ENCODE data around the gene KDM3A. TPM values are rescaled to one million over a fixed set of nuclear protein-coding genes. Genes with fewer than 3 reads are reported as not detected.

The KDM3A gene
- total RNA-seq, 3 donors from 2014 or later, result 32.9 to 45.9 (median 36.5) TPM

DNA sequence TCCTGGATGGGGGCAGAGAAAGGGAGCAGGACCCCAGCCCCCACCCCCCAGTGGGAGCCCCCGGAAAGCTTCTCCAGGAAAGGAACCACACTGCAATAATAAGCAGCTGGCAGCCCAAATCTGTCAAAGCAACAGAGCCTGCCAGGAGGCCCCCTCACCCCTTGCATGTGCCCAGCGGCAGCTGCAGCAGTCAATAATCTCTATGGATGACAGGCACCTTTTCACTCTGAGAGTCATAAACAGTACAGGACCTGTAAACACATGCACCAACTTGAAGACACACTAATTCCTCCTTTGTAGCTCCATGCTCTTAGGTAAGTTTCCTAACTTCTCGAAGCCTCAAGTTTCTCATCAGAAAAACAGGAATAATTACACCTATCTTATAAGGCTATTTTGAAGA, 26.2 kb upstream of the KDM3A start:
- Mint-ChIP-seq H3K4me1 (ENCODE audit: low read depth) (peaks cover 3% of the 10 kb centered on the region), H3K4me3 (no peak overlapping the region), H3K27me3 (ENCODE audit: low read depth) (peaks cover 29% of the 10 kb centered on the region), H3K9me3 (no peaks in the 10 kb centered on the region), H3K36me3 (ENCODE audit: insufficient read depth) (peaks cover 2% of the 10 kb centered on the region)
- ATAC-seq (no peak), DNase-seq (no peak)

DNA sequence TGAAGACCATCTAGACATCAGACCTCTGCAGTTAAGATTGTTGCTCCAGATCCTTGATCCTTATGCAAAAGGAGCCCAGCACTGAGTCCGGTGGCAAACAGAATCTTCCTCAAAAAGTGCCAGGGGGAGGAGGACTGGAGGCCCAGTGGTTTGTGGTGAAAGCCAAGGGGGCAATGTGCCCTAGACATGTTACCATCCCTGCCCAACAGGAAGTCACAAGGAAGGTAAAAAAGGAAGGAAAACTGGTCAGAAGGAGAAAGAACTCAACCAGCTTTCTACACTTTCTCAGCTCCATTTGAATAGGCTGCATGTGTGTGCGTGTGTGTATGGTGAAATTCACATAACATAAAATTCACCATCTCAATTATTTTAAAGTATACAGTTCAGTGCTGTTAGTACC, 25.0 kb upstream of the KDM3A start:
- Mint-ChIP-seq H3K36me3 (ENCODE audit: insufficient read depth) (peaks cover 2% of the 10 kb centered on the region), H3K4me1 (ENCODE audit: low read depth) (peaks cover 3% of the 10 kb centered on the region), H3K9me3 (no peaks in the 10 kb centered on the region), H3K4me3 (no peak overlapping the region), H3K27me3 (ENCODE audit: low read depth) (peaks cover 33% of the 10 kb centered on the region)
- no peak for DNase-seq
- ATAC-seq, result no peak

DNA sequence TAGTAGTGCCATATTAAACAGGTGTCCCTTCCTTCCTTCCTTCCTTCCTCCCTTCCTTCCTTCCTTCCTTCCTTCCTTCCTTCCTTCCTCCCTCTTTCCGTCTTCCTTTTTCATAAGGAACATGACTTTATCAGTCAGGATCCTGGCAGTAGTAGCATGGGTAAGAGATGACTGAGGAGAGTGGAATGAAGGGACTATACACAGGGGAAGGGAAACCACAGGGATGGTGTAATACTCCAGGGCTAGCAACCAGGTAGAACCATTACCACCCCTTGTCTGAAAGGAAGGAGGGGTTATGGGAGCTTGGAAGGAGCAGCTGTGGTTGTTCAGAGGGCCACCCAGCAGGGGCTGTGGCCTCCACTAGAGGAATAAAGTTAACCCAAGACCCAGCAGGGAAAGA, 23.2 kb upstream of the KDM3A start:
- ATAC-seq (no peak), DNase-seq (no peak)
- no peak overlapping the region for H3K4me3 Mint-ChIP-seq
- H3K9me3 Mint-ChIP-seq, result peaks cover 9% of the 10 kb centered on the region
- peaks cover 3% of the 10 kb centered on the region for H3K4me1 Mint-ChIP-seq (ENCODE audit: low read depth)
- no peaks in the 10 kb centered on the region for H3K36me3 Mint-ChIP-seq (ENCODE audit: insufficient read depth)
- peaks cover 26% of the 10 kb centered on the region for H3K27me3 Mint-ChIP-seq (ENCODE audit: low read depth)

DNA sequence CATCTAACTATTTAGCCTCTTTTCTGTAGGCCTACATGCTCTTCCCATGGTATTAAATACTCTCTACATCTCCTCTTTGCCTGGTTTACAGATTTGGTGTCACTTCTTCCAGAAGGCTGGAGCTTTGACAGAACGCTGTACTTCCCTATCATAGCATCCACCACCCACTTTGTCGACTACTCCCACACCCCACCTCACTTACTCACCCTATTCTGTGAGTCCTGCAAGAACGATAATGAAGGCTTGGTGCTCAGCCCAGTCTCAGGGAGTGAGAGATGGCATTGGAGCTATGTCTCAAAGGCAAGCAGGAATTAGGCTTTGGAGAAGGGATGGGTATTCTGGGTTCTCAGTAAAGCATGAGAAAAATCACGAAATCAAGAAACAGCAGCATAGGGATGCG, 20.3 kb upstream of the KDM3A start:
- Mint-ChIP-seq H3K4me3 (no peak overlapping the region), H3K36me3 (ENCODE audit: insufficient read depth) (no peaks in the 10 kb centered on the region), H3K9me3 (peaks cover 10% of the 10 kb centered on the region), H3K4me1 (ENCODE audit: low read depth) (no peaks in the 10 kb centered on the region), H3K27me3 (ENCODE audit: low read depth) (peaks cover 29% of the 10 kb centered on the region)
- ATAC-seq, result no peak
- DNase-seq, result no peak

DNA sequence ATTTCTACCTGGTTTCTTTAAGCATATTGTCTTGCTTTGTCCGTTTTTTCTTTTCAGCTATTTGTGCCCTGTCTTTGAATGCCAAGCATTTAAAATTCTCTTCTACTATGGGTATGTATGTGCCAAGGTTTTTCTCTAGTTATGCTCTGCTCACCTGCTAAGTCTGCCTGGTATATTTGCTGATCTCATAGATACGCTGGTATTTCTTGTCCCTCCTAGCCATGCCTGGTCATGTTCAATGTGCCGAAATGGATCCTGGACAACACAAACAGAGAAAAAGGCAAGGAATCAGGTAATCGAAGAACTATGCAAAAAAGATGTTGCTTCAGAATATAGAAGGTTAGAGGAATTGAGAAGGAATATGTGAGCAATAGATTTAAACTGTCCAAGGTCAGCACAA, 14.9 kb upstream of the KDM3A start:
- peaks cover 1% of the 10 kb centered on the region for H3K36me3 Mint-ChIP-seq (ENCODE audit: insufficient read depth)
- H3K4me3 Mint-ChIP-seq, result no peak overlapping the region
- H3K4me1 Mint-ChIP-seq (ENCODE audit: low read depth), result no peaks in the 10 kb centered on the region
- DNase-seq (no peak), ATAC-seq (no peak)
- peaks cover 29% of the 10 kb centered on the region for H3K27me3 Mint-ChIP-seq (ENCODE audit: low read depth)
- peaks cover 22% of the 10 kb centered on the region for H3K9me3 Mint-ChIP-seq

DNA sequence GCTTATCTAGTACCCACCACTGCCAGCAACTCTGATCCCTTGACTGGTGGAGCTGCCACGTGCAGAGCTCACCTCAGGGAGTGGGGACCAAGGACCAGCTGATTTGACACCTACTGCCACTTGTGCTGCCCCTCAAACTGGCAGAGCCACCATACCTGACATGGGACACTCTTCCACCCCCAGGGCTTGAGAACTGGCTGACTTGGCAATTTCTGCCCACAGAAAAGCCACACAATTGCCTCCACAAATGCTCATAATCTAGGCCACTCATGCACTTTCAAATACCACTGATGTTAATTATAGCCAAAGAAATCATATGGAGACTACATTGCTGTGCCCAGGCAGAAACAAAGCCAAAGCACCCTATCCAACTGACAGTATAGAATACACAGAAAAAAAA, 11.8 kb upstream of the KDM3A start:
- ATAC-seq, result no peak
- Mint-ChIP-seq H3K4me3 (no peak overlapping the region), H3K27me3 (ENCODE audit: low read depth) (peaks cover 21% of the 10 kb centered on the region)

DNA sequence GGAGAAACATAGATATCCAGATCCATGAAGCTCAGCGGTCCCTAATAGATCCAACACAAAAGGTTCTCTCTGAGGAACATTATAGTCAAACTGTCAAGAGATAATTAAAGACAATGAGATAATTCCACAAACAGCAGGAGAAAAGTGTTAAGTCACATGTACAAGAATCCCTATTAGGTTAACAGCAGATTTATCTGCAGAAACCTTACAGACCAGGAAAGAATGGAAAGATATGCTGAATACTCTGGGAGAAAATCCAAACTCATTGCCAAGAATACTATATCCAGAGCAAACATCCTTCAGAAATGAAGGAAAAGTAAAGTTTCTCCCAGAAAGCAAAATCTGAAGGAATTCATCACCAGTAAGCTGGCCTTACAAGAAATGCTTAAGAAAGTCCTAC, 10.8 kb upstream of the KDM3A start:
- Mint-ChIP-seq H3K36me3 (ENCODE audit: insufficient read depth) (peaks cover 1% of the 10 kb centered on the region), H3K4me1 (ENCODE audit: low read depth) (no peaks in the 10 kb centered on the region), H3K27me3 (ENCODE audit: low read depth) (peaks cover 17% of the 10 kb centered on the region), H3K9me3 (peaks cover 11% of the 10 kb centered on the region), H3K4me3 (no peak overlapping the region)
- DNase-seq (no peak), ATAC-seq (no peak)

More for the DNA sequence above, 11.8 kb upstream of the KDM3A start:
- H3K36me3 Mint-ChIP-seq (ENCODE audit: insufficient read depth), result peaks cover 1% of the 10 kb centered on the region
- DNase-seq, result no peak
- H3K4me1 Mint-ChIP-seq (ENCODE audit: low read depth), result no peaks in the 10 kb centered on the region
- peaks cover 11% of the 10 kb centered on the region for H3K9me3 Mint-ChIP-seq

DNA sequence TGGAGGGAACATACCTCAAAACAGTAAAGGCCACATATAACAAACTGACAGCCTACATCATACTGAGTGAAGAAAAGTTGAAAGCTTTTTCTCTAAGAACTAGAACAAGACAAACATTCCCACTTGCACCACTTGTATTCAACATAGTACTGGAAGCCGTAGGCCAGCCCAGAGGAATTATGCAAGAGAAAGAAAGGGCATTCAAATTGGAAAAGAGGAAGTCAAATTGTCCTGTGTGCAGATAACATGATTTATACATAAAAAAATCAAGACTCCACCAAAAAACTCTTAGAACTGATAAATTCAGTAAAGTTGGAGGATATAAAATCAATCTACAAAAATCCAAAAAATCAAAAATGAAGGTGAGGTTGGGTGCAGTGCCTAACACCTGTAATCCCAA, 8.0 kb upstream of the KDM3A start:
- peaks cover under 1% of the 10 kb centered on the region for H3K36me3 Mint-ChIP-seq (ENCODE audit: insufficient read depth)
- ATAC-seq (no peak), DNase-seq (no peak)
- peaks cover 19% of the 10 kb centered on the region for H3K9me3 Mint-ChIP-seq
- H3K4me3 Mint-ChIP-seq, result no peak overlapping the region
- H3K4me1 Mint-ChIP-seq (ENCODE audit: low read depth), result no peaks in the 10 kb centered on the region
- peaks cover 8% of the 10 kb centered on the region for H3K27me3 Mint-ChIP-seq (ENCODE audit: low read depth)

DNA sequence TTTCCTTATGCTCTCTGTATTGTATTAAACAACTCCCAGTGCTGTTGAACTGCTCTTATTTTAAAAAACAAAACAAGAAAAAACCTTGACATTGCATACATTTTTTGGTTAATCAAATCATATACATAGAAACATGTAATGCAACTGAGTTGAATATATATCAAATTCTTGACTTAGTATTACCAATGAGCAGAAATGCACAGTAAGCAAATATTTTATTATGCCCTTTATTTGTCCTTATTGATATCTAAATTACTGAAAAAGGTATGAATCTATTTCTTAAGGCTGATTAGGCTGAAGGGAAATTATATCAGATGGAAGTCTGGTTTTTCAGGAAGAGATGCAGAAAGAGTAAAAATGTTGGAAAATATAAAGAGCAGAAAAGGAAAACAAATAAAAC, 6.9 kb upstream of the KDM3A start:
- H3K4me1 Mint-ChIP-seq (ENCODE audit: low read depth), result no peaks in the 10 kb centered on the region
- ATAC-seq, result no peak
- H3K9me3 Mint-ChIP-seq, result peaks cover 24% of the 10 kb centered on the region
- no peaks in the 10 kb centered on the region for H3K36me3 Mint-ChIP-seq (ENCODE audit: insufficient read depth)
- H3K4me3 Mint-ChIP-seq, result no peak overlapping the region
- H3K27me3 Mint-ChIP-seq (ENCODE audit: low read depth), result peaks cover 5% of the 10 kb centered on the region
- DNase-seq, result no peak

DNA sequence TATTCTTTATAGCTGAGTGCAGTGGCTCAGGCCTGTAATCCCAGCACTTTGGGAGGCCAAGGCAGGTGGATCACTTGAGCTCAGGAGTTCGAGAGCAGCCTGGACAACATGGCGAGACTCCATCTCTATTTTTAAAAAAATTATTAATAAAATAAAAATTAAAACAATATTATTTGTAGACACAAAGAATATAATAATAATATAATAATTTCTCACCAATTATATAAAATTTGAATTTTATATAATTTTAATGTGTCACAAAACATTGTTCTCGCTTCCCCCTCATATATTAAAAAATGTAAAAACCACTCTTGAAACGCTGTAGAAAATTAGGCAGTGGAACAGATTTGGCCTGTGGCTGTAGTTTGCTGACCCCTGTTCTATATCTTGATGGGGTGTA, 5.6 kb upstream of the KDM3A start:
- no peak for ATAC-seq
- no peaks in the 10 kb centered on the region for H3K27me3 Mint-ChIP-seq (ENCODE audit: low read depth)

DNA sequence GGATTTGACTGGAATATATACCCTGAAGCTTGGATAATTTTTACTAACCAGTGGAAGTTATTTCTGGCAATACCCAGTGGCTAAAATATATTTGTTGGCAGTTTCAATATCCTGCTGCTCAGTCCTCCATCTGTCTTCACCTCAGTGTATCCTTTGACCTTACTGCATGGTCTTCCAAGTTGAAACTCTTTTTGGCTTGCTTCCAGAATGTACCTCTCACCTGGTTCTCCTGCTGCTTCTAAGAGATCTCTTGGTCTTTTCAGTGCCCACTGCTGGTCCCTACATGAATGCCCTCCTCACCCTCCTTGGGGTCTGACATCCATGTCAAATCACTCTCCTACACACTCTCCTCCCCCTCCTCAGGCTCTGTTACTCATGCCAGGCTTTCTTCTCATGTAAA, 4.8 kb upstream of the KDM3A start:
- Mint-ChIP-seq H3K36me3 (ENCODE audit: insufficient read depth) (peaks cover 6% of the 10 kb centered on the region), H3K4me3 (no peak overlapping the region), H3K9me3 (peaks cover 24% of the 10 kb centered on the region), H3K4me1 (ENCODE audit: low read depth) (peaks cover 4% of the 10 kb centered on the region), H3K27me3 (ENCODE audit: low read depth) (no peaks in the 10 kb centered on the region)
- DNase-seq, result no peak
- no peak for ATAC-seq

More for the DNA sequence above, 5.6 kb upstream of the KDM3A start:
- DNase-seq, result no peak
- Mint-ChIP-seq H3K4me1 (ENCODE audit: low read depth) (peaks cover 3% of the 10 kb centered on the region), H3K9me3 (peaks cover 27% of the 10 kb centered on the region), H3K36me3 (ENCODE audit: insufficient read depth) (peaks cover 5% of the 10 kb centered on the region), H3K4me3 (no peak overlapping the region)

DNA sequence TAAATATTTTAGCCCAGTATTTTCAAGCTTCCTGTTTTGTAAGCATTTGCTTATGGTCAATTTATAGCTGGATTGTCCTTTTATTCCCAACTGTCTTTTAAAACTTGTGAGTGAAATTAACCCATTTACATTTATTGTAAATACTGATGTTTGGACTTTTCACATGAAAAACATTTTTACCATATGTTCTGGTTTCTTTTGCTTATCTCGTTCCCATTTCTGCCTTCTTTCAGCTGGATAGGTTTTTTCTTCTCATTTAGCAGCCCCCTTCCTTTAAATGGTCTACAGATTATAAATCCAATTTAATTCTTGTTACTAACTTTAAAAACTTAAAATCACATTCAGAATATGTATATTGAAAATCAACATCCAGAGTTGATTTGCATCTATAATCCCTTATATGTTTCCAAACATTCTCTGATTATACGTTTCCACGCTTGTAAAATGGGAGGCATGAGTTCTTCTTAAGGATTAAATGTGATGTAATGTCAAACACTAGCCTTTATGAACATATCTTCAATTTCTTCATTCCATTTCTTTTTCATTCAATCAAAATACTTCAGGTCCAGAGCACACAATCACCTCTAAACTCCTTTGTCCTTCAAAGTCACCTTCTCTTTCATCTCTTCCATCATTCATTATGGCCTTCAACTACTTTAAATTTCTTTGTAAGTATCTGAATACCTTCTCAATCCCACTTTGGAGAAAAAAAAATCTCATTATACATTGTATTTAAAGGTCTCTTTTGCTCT, 1.1 kb upstream of the KDM3A start:
- H3K9me3 Mint-ChIP-seq, result peaks cover 24% of the 10 kb centered on the region
- H3K4me3 Mint-ChIP-seq, result peak overlapping the region; percentile 90
- ATAC-seq, result no peak
- no peaks in the 10 kb centered on the region for H3K27me3 Mint-ChIP-seq (ENCODE audit: low read depth)
- peaks cover 36% of the 10 kb centered on the region for H3K4me1 Mint-ChIP-seq (ENCODE audit: low read depth)
- no peak for DNase-seq
- peaks cover 14% of the 10 kb centered on the region for H3K36me3 Mint-ChIP-seq (ENCODE audit: insufficient read depth)

DNA sequence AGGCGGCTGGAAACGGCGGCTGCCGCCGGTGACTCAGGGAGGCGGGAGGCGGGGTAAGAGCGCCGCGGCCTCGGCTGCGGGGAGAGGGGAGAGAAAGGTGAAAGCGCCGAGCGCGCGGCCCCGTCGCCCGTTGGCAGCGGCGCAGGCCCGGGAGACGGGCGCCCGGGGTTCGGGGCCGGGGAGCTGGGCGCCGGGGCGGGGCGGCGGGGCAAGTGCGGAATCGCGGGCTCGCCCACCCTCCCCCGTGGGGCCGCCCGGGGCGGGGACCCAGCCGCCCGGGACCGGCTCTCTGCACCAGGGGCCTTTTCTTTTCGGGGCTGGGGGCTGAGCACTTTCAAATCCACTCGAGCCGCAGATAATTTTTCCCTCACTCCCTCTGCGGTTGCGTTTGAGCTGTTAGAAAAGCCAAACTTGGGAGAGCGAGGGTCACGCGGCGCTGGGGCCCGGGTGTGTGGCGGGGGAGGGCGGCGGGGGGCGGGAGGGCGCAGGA, 266 bp downstream of the KDM3A start:
- ATAC-seq, result no peak
- no peak for DNase-seq
- H3K27me3 Mint-ChIP-seq (ENCODE audit: low read depth), result no peaks in the 10 kb centered on the region
- peaks cover 23% of the 10 kb centered on the region for H3K36me3 Mint-ChIP-seq (ENCODE audit: insufficient read depth)
- peaks cover 50% of the 10 kb centered on the region for H3K4me1 Mint-ChIP-seq (ENCODE audit: low read depth)
- H3K9me3 Mint-ChIP-seq, result peaks cover 24% of the 10 kb centered on the region
- H3K4me3 Mint-ChIP-seq, result peak overlapping the region; percentile 90

DNA sequence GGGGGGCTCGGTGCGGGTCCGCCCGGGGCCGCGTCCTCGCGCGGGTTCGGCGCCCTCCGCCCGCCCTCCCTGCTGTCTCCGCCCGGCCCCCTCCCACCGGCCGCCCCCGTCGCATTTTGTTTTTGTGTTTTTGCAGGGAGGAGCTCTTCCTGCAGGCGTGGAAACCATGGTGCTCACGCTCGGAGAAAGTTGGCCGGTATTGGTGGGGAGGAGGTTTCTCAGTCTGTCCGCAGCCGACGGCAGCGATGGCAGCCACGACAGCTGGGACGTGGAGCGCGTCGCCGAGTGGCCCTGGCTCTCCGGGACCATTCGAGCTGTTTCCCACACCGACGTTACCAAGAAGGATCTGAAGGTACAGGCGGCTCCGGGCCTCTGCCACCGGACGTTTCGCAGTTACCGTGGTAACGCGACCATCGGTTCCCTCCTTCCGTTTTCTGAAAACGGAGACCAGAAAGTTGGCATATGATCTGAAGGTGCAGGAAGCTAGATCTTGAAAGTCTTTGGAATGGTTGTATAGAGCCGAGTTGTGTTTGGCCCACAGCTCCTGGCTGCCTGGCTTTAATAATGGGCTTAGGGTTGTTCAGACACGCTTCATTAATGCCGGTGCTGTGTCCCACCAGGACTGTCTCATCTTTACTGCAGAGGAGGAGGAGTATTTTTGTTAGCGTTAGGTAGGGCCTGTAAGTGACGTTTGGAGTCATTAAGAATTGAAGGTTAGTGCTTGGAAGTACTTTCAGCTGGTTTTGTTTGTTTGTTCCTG, 891 bp downstream of the KDM3A start:
- H3K4me3 Mint-ChIP-seq, result peak overlapping the region; percentile 94
- ATAC-seq, result peak; percentile 13 to 17
- peak; percentile 60 for DNase-seq

DNA sequence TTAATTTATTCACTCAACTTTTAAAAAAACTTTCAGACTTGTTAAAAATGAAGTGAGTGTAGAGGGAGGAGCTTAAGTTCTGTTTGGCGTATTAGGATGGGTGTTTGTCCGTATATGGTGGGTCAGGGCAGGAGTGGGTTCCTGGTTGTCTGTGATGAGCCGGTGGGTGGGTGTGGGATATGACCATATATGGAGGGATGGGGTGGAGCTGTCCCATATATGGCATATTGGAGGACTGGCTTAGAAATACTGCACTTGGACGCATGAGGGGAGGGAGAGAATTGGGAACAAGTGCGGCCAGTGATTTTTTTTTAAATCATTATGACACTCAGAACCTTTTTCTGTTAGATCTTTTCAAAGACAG, 1.5 kb downstream of the KDM3A start:
- Mint-ChIP-seq H3K9me3 (peaks cover 21% of the 10 kb centered on the region), H3K27me3 (ENCODE audit: low read depth) (no peaks in the 10 kb centered on the region), H3K4me1 (ENCODE audit: low read depth) (peaks cover 59% of the 10 kb centered on the region), H3K4me3 (peak overlapping the region; percentile 94), H3K36me3 (ENCODE audit: insufficient read depth) (peaks cover 25% of the 10 kb centered on the region)
- ATAC-seq, result peak; percentile 54 to 57
- DNase-seq, result peak; percentile 63

More for the DNA sequence above, 891 bp downstream of the KDM3A start:
- Mint-ChIP-seq H3K27me3 (ENCODE audit: low read depth) (no peaks in the 10 kb centered on the region), H3K36me3 (ENCODE audit: insufficient read depth) (peaks cover 23% of the 10 kb centered on the region), H3K4me1 (ENCODE audit: low read depth) (peaks cover 54% of the 10 kb centered on the region), H3K9me3 (peaks cover 24% of the 10 kb centered on the region)

Measured in activated T-cell treated with anti-CD3 and anti-CD28 coated beads, Interleukin-2, amount 50 U/mL, for 4 hours (primary cell).